ENCODE measurements around the gene IFNGR2.

- TF ChIP-seq CTCF (IDR thresholded peaks at IDR 0.05; ENCODE audit: extremely low read depth in 1 of 2, insufficient read depth in 1 of 2, low read depth in 1 of 2, low read length in 2 of 2) (no peak), POLR2A (IDR thresholded peaks at IDR 0.05; ENCODE audit: low read depth, low read length) (no peak)
These were observed 43.8 kb upstream of the IFNGR2 start for GRCh38 chr21:33359446-33359845.

Data from endothelial cell of umbilical vein (primary cell).